Mucosa of descending colon (tissue), 3 donors: ENCODE results near the gene IDH3A. TPM values are rescaled to one million over a fixed set of nuclear protein-coding genes. Genes with fewer than 3 reads are reported as not detected.
A peak's percentile ranks its signal among the peaks of the same experiment; 100 is the strongest.

Source experiments
- ATAC-seq: fragments of 200-7000 bp; cut with Tn5 transposase; one replicate; pipeline ENCODE4 v1.9.1; 2020; ENCODE audit warnings: mild to moderate bottlenecking, moderate library complexity
- DNase-seq, 3 donors: peaks; one replicate each; pipeline ENCODE4 v3.0.0-alpha.2; 2020
- H3K36me3 ChIP-seq: fragments of 200-600 bp; one replicate; pipeline ENCODE4 v1.8.0; 2021; ENCODE audit warnings: low read depth, mild to moderate bottlenecking
- H3K4me1 ChIP-seq: fragments of 200-600 bp; one replicate; pipeline ENCODE4 v1.8.0; 2021; ENCODE audit warnings: low read depth, mild to moderate bottlenecking
- H3K4me3 ChIP-seq: fragments of 200-600 bp; one replicate; pipeline ENCODE4 v1.8.0; 2021; ENCODE audit warnings: mild to moderate bottlenecking
- H3K9me3 ChIP-seq: fragments of 200-600 bp; one replicate; pipeline ENCODE4 v1.8.0; 2021; ENCODE audit warnings: mild to moderate bottlenecking
- intact Hi-C, 2 donors: fragments of 100-400 bp; cut with DNase I in 1 of 2; cut with micrococcal nuclease in 1 of 2; formaldehyde crosslinking; loops; one replicate each; pipeline versions ENCODE4 v1.11.0 to v1.11.1; 2022; cut with DNase I, micrococcal nuclease
- total RNA-seq, 3 donors: library from RNA; stranded (reverse); fragmentation: NEBNext Ultra II Directional in 2 of 3; extraction: Animal tissue kit (Norgen Biotek cat#: 25700) in 2 of 3; gene quantifications; one replicate each; pipeline versions ENCODE4 v1.2.1 to v1.2.4, GENCODE V29; 2021 to 2023
- TF ChIP-seq, protein P1 (sequence below): fragments of 200-600 bp; IDR thresholded peaks from one replicate; pipeline ENCODE4 v1.8.0; 2022; ENCODE audit warnings: antibody characterized with exemption, mild to moderate bottlenecking
- donor health status: DM: no; HTN: no; CAD: no; lungs with moderate emphysema.
- donor health status: DM: no; HTN: no; CAD: no.
- donor health status: DM: no; HTN: yes; CAD: no.

Gene IDH3A
- total RNA-seq, 3 donors from 2014 or later = 183 to 227 (median 207) TPM

DNA sequence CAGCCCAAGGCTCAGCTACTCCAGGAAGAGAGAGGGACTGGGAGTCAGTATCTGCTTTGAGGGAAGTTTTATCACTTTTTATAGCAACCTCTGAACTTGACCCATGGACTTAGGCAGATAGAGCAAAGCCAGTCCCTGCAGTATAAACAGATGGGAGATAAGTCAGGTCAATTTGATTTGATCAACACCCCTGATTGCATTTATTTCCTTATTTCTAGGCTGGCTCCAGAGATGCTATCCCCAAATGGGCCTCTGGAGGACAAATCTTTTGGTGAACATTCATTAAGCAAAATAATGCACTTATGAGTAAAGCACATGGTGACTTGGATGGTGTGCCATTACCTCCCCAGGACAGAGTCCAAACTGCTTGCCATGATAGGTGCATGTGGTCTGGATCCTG lies 8.9 kb upstream of the IDH3A start:
- Histone ChIP-seq H3K4me3 (no peak overlapping the region), H3K36me3 (no peaks in the 10 kb centered on the region), H3K4me1 (peaks cover 17% of the 10 kb centered on the region), H3K9me3 (no peaks in the 10 kb centered on the region)
- DNase-seq (peak in 1 of 3 donors; percentile 39), ATAC-seq (peak; percentile 96)
- intact Hi-C loops = no loop called here
- TF ChIP-seq, protein P1, sequence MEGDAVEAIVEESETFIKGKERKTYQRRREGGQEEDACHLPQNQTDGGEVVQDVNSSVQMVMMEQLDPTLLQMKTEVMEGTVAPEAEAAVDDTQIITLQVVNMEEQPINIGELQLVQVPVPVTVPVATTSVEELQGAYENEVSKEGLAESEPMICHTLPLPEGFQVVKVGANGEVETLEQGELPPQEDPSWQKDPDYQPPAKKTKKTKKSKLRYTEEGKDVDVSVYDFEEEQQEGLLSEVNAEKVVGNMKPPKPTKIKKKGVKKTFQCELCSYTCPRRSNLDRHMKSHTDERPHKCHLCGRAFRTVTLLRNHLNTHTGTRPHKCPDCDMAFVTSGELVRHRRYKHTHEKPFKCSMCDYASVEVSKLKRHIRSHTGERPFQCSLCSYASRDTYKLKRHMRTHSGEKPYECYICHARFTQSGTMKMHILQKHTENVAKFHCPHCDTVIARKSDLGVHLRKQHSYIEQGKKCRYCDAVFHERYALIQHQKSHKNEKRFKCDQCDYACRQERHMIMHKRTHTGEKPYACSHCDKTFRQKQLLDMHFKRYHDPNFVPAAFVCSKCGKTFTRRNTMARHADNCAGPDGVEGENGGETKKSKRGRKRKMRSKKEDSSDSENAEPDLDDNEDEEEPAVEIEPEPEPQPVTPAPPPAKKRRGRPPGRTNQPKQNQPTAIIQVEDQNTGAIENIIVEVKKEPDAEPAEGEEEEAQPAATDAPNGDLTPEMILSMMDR = no peak

DNA sequence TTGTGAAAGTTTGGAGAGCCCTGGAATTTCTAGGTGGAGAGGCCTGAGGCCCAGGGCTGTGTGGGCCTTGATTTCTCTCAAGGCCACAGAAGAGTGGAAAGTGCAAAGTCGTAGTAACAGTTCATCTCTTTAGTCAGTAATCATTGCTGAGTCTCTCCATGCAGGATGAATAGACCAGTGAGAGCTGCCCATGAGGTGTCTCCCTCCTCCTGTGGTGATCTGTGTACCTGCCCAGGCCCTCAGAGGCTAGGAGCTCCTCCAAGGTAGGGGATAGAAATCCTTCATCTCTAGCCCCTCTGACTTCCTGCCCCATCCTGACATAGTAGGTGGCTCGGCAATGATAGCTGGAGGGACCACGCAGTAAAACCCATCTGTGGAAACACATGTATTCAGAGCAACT lies 6.8 kb upstream of the IDH3A start:
- H3K4me1 ChIP-seq = peaks cover 16% of the 10 kb centered on the region
- H3K4me3 ChIP-seq = no peak overlapping the region
- H3K9me3 ChIP-seq = no peaks in the 10 kb centered on the region
- ATAC-seq = no peak
- DNase-seq = no peak
- intact Hi-C loops = no loop called here
- TF ChIP-seq, protein P1 = no peak
- no peaks in the 10 kb centered on the region for H3K36me3 ChIP-seq

DNA sequence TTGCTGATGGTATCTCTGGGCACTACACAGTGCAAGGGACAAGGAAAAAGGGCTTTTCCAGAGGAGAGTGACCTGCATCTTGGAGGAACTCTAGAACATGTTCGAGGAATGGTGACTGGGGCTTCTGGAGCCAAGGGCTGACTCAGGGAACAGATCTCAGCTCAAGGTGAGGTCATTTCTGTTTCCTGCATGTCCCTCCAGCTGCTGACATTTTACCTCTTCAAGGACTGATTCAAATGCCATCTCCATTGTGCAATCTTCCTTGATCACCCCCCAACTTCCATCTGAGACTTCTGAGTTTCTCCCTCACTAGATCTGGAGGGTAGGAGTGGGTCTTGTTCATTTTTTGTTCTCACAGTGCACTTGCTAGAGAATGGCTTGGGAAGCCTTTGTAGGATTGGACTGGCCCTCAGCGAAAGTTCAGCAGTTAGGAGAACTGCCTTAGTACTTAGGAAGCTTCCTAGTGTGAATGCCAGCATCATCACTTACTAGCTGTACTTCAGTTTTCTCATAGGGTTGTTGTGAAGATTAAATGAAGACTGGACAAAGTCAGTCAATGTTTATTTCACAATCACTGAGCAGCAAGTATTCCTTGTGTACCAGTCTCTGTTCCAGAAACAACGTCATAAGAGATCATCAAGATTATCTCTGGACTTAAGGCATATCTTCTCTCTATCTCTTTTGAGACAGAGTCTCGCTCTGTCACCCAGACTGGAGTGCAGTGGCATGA lies 2.6 kb upstream of the IDH3A start:
- intact Hi-C loops = no loop called here
- no peaks in the 10 kb centered on the region for H3K36me3 ChIP-seq
- no peaks in the 10 kb centered on the region for H3K9me3 ChIP-seq
- H3K4me1 ChIP-seq = peaks cover 15% of the 10 kb centered on the region
- H3K4me3 ChIP-seq = no peak overlapping the region
- ATAC-seq = no peak
- DNase-seq = no peak
- TF ChIP-seq, protein P1 = no peak

DNA sequence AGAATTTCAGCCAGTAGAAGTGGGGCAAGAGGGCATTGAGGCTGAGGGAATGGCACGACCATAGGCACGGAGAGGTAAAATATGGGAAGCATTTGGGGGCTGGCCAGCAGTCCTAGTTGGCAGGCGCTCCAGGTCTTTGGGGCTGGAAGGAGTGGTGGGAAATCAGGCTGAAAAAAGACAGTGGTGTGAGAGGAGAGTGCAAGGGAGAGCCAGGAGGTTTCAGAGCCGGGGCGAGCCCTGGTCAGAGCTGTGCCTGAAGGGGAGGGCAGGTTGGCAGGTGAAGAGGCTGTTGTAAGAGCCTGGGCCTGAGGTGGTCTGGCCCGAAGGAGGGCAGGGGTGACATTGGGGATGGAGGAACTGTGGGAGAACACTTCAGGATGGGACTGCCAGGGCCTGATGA lies 1.6 kb upstream of the IDH3A start:
- peak in 1 of 3 donors; percentile 31 for DNase-seq
- peaks cover 15% of the 10 kb centered on the region for H3K4me1 ChIP-seq
- ATAC-seq = no peak
- no peak overlapping the region for H3K4me3 ChIP-seq
- no peaks in the 10 kb centered on the region for H3K9me3 ChIP-seq
- TF ChIP-seq, protein P1 = no peak
- no peaks in the 10 kb centered on the region for H3K36me3 ChIP-seq
- intact Hi-C loops = no loop called here

DNA sequence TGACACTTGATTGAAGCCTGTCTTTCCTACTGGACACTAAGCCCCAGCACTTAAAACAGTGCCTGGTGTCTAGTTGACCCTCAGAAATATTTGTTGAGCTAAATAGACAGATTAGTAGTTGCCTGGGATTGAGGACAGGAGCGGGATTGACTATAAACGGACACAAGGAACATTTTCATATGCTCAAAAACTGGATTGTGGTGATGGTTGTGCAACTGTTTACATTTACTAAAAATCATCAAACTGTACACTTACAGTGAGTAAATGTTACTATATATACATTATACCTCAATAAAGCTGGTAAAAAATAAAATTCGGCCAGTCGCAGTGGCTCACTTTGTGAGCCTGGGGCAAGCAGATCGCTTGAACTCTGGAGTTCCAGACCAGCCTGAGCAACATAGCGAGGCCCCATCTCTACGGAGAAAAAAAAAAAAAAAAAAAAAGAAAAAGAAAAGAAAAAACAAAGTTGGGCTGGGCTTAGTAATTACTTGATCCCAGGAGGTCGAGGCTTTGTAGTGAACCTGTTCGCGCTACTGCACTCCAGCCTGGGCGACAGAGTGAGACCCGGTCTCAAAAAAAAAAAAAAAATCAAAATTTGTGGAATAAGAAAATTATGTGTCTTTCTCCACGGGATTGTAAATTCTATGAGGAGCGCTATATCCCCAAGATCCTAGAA lies 632 bp upstream of the IDH3A start:
- peaks cover 15% of the 10 kb centered on the region for H3K4me1 ChIP-seq
- intact Hi-C loops = no loop called here
- ATAC-seq (no peak), DNase-seq (no peak)
- no peaks in the 10 kb centered on the region for H3K9me3 ChIP-seq
- no peaks in the 10 kb centered on the region for H3K36me3 ChIP-seq
- TF ChIP-seq, protein P1 = no peak
- H3K4me3 ChIP-seq = no peak overlapping the region
